D721Med (cell line): ENCODE results near the gene LRP4.

Experiments
- DNase-seq: peaks from one replicate; pipeline ENCODE4 v3.0.0; 2011; ENCODE audit warnings: low spot score; ENCODE audit not compliant: insufficient read length
- FAIRE-seq: peaks from 2 replicates; lab custom pipeline; 2011; peaks lifted over from hg19 to GRCh38; lab: Jason Lieb, UNC
- CTCF ChIP-seq: IDR thresholded peaks from 2 replicates; pipeline ENCODE4 v1.5.1; 2012; ENCODE audit warnings: mild to moderate bottlenecking, control low read depth; ENCODE audit not compliant: insufficient read depth; ENCODE audit errors: missing control alignments

LRP4 gene

GRCh38 chr11:46913484-46913883 lies 4.9 kb downstream of the LRP4 start:
- FAIRE-seq (no peak), DNase-seq (no peak)
- no peak for TF ChIP-seq CTCF

- TF ChIP-seq CTCF: no peak
- no peak for FAIRE-seq
- no peak for DNase-seq
Observed at GRCh38 chr11:46912526-46913150, 5.7 kb downstream of the LRP4 start.

GRCh38 chr11:46907606-46908005 lies 10.7 kb downstream of the LRP4 start:
- TF ChIP-seq CTCF: no peak
- FAIRE-seq (no peak), DNase-seq (no peak)

GRCh38 chr11:46906609-46907041 lies 11.7 kb downstream of the LRP4 start:
- no peak for TF ChIP-seq CTCF
- no peak for DNase-seq
- FAIRE-seq: no peak

GRCh38 chr11:46905806-46906205 lies 12.5 kb downstream of the LRP4 start:
- no peak for FAIRE-seq
- TF ChIP-seq CTCF: no peak
- no peak for DNase-seq

GRCh38 chr11:46903846-46904245 lies 14.5 kb downstream of the LRP4 start:
- no peak for TF ChIP-seq CTCF
- FAIRE-seq (no peak), DNase-seq (no peak)

- TF ChIP-seq CTCF: no peak
- FAIRE-seq (no peak), DNase-seq (no peak)
Observed at GRCh38 chr11:46902694-46903093, 15.7 kb downstream of the LRP4 start.
